NCI-H1436 treated with DMSO at 0.1 percent for 48 hours (cell line): ENCODE data around the gene RBM20.
"Not testable (repeated sequence)": the region's sequence is repeated elsewhere in the genome, so short reads cannot be mapped to it uniquely, and the experiment has no call there.

Experiments used
- DNase-seq: peaks from one replicate; lab custom pipeline; 2025; lab: John Stamatoyannopoulos, UW

RBM20 gene

GRCh38 chr10:110706690-110707098 lies 62.6 kb downstream of the RBM20 start:
- DNase-seq: no peak

GRCh38 chr10:110708776-110709443 lies 64.8 kb downstream of the RBM20 start:
- DNase-seq: no peak

GRCh38 chr10:110709444-110709828 lies 65.3 kb downstream of the RBM20 start:
- DNase-seq: no peak

DNA sequence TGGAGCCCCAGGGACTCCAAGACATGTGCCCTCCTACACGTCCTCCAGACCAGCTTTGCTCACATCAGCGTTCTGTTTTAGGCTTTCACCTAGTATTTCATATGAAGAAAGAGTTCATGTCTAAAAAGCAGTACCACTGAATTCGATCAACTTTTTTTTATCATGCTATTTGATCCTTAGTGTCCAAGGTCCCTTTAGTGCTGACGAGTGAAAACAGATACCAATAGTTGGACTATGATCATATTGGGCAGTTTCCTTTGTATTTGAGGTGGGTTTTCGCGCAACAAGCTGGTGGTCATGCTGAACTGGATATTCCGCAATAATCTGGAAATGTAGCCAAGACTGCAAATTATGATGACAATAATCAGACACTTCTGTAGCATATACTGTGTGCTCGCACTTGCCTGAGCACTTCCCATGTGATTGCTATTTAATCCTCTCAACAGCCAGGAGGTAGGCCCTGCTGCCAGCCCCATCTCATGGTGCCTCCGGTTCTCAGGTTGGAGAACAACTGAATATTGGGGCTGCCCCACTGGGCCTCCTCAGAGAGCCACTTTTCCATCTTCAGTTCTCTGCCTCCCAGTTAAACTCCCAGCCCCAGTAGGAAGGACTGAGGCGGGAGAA lies 65.9 kb downstream of the RBM20 start:
- DNase-seq: no peak

GRCh38 chr10:110710621-110711020 lies 66.5 kb downstream of the RBM20 start:
- DNase-seq: no peak

DNA sequence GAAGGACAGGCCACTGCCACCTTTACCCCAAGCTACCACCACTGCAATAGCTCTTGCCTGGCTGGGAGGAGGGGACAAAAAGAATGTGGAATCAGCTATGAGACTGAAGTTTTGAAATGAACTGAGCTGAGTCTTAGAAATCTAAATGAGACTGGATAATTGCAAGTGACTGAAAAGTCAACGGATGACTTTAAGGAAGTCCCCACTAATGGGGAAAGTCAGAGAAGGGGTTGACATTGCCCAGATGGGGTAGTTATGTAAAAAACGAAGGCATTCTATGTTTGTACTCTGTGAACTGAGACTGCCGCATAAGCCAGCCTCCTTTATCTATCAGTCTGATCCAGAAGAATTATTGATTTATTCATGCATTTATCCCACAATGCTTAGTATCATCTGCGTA lies 67.2 kb downstream of the RBM20 start:
- no peak for DNase-seq

GRCh38 chr10:110714356-110714755 lies 70.2 kb downstream of the RBM20 start:
- DNase-seq: no peak

DNA sequence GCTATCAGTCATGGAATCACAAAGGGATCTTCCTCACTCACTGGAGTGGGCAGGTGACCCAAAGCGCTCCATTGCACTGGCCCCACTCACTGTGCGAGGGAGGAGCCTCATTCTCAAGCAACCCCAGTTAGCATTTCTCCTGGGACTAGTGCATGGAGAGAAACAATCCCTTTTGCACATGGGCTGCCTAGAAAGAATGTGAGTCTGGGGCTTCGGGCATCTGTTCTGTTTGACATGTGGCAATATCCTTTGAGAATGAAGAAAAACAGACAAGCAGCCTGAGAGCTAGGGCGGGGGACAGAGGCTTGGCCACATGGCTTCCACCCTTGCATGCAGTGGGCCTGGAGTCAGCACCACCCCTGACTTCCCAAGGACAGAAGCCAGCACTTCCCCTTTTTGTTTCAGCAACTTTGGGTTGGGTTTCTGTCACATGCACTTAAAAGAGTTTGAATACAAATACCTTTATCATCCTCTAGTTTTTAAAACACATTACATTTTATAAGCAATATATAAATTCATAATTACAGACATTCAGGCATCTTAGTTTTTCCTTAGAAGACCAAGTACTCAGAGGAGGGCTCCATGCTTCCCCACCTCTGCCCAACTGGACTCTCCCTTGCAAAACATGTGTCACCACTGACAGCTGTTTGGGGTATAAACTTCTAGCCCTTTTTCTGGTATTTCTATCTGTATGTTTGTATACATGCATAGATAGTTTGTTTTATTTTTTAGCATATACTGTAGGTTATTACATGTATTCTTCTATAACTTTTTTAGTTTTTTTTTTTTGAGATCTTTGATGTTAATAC lies 73.8 kb downstream of the RBM20 start:
- no peak for DNase-seq

DNA sequence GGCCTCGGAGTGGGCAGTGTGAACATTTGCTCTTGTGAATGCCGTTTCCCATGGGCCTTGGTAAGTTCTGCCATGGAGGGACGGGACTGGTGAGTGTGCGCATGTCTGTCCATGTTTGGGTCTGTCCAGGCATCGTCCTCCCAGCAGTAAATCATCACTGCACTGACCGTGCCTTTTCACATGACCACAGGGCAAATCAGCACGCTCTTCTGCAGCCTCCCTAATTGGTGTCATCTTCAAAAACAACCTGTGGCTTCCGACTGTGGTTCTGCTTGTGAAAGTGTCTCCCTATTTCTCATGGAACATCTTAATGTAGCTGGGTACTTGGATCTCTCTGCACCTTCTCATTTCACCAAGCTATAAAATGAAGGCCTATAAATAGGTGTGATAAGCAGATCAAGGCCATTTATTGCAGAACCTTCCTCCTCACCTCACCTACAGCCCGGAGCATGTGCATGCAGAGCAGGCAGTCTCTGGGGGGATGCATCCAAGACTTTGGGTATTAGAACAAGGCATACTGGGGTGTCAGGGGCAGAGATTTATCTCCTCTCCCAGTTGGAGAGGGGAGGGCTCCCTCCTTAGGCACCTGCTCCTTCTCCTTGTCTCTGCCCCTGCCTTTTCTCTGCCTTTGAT lies 77.4 kb downstream of the RBM20 start:
- DNase-seq: no peak

DNA sequence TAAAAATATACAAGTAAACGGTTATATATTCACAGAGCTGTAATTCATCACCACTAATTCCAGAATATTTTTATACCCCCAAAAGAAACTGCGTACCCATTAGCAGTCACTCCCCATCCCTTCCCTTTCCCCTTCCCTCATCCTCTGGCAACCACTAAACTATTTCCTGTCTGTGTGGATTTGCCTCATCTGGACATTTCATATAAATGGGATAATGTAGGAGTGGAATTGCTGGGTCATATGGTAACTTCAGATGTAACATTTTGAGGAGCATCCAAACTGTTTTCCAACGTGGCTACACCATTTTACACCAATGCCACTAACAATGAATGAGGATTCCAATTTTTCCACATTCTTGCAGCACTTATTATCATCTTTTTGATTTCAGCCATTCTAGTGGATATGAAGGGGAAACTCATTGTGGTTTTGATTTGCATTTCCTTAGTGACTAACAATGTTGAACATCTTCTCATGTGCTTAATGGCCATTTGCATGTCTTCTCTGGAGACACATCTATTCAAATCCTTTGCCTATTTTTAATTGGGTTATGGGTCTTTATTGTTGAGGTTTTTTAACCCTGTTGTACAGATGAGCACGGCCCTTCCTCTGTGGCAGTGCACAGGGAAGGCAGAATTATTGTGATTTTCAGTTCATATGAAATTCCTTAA lies 79.2 kb downstream of the RBM20 start:
- DNase-seq: no peak

DNA sequence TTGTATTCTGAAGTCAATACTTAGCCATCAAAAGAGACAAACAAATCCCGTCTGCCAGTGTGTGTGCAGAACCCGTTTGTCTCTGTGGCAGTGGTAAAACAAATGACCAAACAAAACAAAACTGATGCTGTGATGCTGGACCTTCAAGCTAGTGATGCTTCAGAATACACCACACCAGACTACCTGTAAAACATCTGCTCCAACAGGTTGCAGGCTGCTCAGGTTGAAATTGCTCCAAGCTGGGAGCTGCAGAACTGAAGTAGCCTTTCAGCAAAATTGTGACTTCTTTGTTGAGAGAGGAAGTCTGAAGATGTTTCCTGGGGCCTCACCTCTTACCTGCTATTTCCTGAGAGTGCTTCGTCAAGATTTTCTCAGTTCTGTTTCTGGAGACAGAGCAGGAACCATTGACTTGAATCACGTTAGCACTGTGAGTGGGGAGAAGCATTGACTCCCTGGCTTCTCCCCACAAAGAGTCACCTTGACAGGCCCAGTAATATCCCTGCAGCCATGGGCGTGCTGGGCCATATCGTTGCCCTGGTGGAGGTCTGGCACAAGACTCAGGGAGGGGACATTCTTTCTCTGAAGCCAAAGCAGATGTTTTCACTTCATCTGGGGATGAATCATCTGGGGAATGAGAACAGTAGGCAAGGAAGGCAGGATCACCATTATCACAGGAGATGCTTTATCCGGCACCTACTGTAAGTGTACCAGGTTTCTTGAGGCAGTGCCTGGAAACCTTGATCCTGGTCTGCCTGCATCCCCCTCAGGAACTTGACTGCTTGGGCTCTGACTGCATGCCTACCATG lies 80.2 kb downstream of the RBM20 start:
- DNase-seq: no peak

DNA sequence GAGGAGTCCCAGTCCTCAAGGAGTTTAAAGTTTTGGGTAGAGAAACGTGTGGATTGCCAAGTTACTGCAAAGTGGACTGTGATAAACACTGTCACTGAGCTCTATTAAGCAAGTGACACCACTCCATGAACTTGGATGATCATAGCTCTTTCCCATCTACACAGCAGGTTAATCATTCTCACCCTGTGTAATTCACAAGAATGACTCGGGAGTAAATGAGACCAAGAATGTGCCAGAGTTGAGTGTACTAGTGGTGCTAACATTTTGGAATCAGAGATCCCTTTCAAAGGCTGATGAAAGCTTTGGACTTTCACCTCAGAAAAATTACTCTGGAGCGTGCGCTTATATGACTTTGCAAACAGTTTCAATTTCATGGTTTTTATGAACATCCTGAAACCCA lies 80.8 kb downstream of the RBM20 start:
- DNase-seq: no peak

- no peak for DNase-seq
Observed at GRCh38 chr10:110725801-110726630, 81.9 kb downstream of the RBM20 start.

- not testable (repeated sequence) for DNase-seq
Observed at GRCh38 chr10:110727785-110728184, 83.6 kb downstream of the RBM20 start.

GRCh38 chr10:110730345-110731050 lies 86.4 kb downstream of the RBM20 start:
- no peak for DNase-seq

DNA sequence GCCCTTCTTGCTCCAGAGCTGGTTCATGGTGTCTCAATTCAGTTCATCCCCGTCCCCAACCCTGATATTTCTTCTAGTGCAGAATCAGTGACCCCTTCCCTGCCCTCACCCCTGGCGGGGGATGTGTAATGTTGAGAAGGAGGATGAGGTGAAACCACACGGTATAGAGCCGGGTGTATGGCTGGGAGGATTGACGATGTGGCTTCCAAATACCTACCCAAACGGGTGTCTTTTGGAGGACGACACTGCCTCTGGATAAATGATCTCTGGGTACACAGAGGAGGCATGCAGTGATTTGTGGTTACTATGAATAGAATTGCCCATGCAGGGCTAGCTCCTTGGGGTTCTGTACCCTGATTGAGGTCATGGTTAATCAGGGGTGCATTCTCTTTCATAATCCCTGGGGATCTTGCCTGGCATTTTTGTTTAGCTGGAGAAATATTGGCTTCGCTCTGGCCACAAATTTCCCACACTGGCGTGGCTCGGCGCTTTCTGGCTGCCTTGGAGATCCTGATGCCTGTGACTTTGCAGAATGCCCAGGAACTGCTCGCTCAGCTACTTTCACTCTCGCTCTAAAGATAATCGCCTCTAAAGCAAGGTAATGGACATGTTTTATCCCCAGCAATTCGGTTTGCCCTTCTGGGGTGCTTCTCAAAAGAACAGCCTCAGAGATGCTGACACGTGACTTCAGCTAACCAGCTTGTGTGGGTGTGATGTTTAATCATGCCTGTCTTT lies 89.2 kb downstream of the RBM20 start:
- DNase-seq: no peak

GRCh38 chr10:110735620-110736027 lies 91.5 kb downstream of the RBM20 start:
- no peak for DNase-seq

DNA sequence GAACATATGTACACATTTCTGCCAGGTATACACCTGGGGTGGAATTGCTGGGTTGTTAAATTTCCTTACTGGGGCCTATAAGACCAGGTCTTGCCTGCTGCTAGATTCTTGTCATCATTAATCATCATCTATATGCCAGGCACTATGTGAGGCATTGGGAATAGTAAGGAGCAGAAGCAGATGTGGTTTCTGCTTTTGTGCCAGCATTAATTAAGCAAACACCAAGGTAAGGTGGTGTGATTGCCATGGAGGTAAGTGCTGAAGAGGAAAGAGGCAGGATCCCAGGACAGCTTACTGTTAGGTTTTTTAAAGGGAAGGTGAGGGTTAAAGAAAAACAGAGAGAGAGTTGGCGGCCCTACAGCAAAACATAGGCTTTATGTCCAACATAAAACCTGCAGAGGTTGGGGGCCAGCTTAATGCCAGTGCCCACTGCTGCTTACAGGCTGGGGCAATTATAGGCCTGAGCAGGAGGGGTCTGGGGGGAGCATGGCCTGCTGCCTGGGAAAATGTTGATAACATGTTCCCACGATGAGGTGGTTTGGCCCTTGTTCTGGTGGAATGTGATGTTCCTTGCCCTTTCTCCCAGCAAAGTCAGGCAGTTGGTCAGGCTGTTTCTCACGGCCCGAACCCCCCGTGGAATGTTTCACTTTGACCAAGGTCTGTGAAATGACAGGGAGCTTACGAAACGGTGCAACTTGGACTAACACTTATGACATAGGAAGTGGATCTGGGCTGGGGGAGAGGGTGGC lies 93.9 kb downstream of the RBM20 start:
- no peak for DNase-seq
